ENCODE results near the gene DIS3L2. TPM values are rescaled to one million over a fixed set of nuclear protein-coding genes. Genes with fewer than 3 reads are reported as not detected.

The DIS3L2 gene
- total and polyA plus RNA-seq, 2 experiments from 2014 or later, result 15.2 to 25.3 TPM

- H3K9me3 Mint-ChIP-seq, result no peaks in the 10 kb centered on the region; the same call in 2 of the 3 replicates
- no peaks in the 10 kb centered on the region for H4K20me1 ChIP-seq (replicated peaks; ENCODE audit: insufficient read depth)
- TF ChIP-seq NANOG (IDR thresholded peaks at IDR 0.05; ENCODE audit: borderline replicate concordance) (no peak), EZH2phosphoT487 (IDR thresholded peaks at IDR 0.05; ENCODE audit: unreplicated experiment) (no peak), STAT1 (IDR thresholded peaks at IDR 0.05; ENCODE audit: unreplicated experiment) (no peak), ETS1 (IDR thresholded peaks at IDR 0.05) (no peak), REST (IDR thresholded peaks at IDR 0.05; ENCODE audit: unreplicated experiment) (no peak), ZNF462 (CRISPR knock-in tag; IDR thresholded peaks at IDR 0.05) (no peak), ZNF114 (CRISPR knock-in tag; IDR thresholded peaks at IDR 0.05) (no peak), JUNB (IDR thresholded peaks at IDR 0.05; ENCODE audit: unreplicated experiment) (no peak), CREB1 (CRISPR knock-in tag; IDR thresholded peaks at IDR 0.05; ENCODE audit: low read depth) (no peak), CTCF (conservative IDR thresholded peaks at IDR 0.05; ENCODE audit: low read depth in 2 of 2) (no peak), EZH2 (IDR thresholded peaks at IDR 0.05; ENCODE audit: low read depth, unreplicated experiment) (no peak), POLR2AphosphoS5 (IDR thresholded peaks at IDR 0.05; ENCODE audit: low read depth) (no peak)
- no peaks in the 10 kb centered on the region for H3F3A ChIP-seq (replicated peaks; ENCODE audit: low read depth)
- no peak overlapping the region for H3K27ac ChIP-seq (ENCODE audit: low read depth)
- H3K36me3 Mint-ChIP-seq (ENCODE audit: low read depth), result no peaks in the 10 kb centered on the region; the same call in 2 of the 3 replicates
- H3K4me3 ChIP-seq, result no peak overlapping the region
- H3K4me1 Mint-ChIP-seq, result no peaks in the 10 kb centered on the region
- no peaks in the 10 kb centered on the region for H3K4me1 ChIP-seq (ENCODE audit: insufficient read depth)
- H3K36me3 ChIP-seq (ENCODE audit: insufficient read depth), result no peaks in the 10 kb centered on the region
- H3K9me2 ChIP-seq (ENCODE audit: insufficient read depth), result no peaks in the 10 kb centered on the region
- DNase-seq (ENCODE audit: low spot score), result no peak
- H3K79me2 ChIP-seq (replicated peaks; ENCODE audit: insufficient read depth), result no peaks in the 10 kb centered on the region
- no peaks in the 10 kb centered on the region for H3K27me3 Mint-ChIP-seq (ENCODE audit: insufficient read depth, low read depth, poor library complexity)
- H2AFZ ChIP-seq, result no peak overlapping the region
- H3K27me3 ChIP-seq (ENCODE audit: insufficient read depth), result no peaks in the 10 kb centered on the region
- H3K4me3 Mint-ChIP-seq, result no peak overlapping the region
- H3K27ac Mint-ChIP-seq, result no peak overlapping the region
- no peak for ATAC-seq
- H3K4me2 ChIP-seq, result no peak overlapping the region
Measured at GRCh38 chr2:232304236-232304635, 342.7 kb downstream of the DIS3L2 start.
